Right hindlimb (tissue), 1 donor: ENCODE results near the gene FAM120B.

Source experiments
- DNase-seq: peaks from one replicate; pipeline ENCODE4 v3.0.0-alpha.2; 2018

Gene FAM120B

GRCh38 chr6:170288091-170288631 is 18.4 kb upstream of the FAM120B start:
- peak; percentile 15 for DNase-seq

- no peak for DNase-seq
These were observed 17.7 kb upstream of the FAM120B start for GRCh38 chr6:170288852-170289179.

GRCh38 chr6:170289180-170289931 is 17.2 kb upstream of the FAM120B start:
- peak; percentile 31 for DNase-seq

- peak; percentile 36 for DNase-seq
These were observed 16.6 kb upstream of the FAM120B start for GRCh38 chr6:170289951-170290295.

- DNase-seq: peak; percentile 70
These were observed 16.0 kb upstream of the FAM120B start, which contains the start of gene DLL1 for GRCh38 chr6:170290296-170291128. Gene DLL1, minus strand, starts transcription at chr6:170291078. Its CDS starts 939 bp downstream, at chr6:170290139.

GRCh38 chr6:170291271-170292110 is 15.1 kb upstream of the FAM120B start:
- DNase-seq: peak; percentile 73

- DNase-seq: no peak
These were observed 14.5 kb upstream of the FAM120B start for GRCh38 chr6:170292111-170292406.

GRCh38 chr6:170292407-170293158 is 14.0 kb upstream of the FAM120B start:
- DNase-seq: peak; percentile 32

- DNase-seq: peak; percentile 14
These were observed 13.0 kb upstream of the FAM120B start for GRCh38 chr6:170293341-170294231.

- DNase-seq: peak; percentile 14
These were observed 12.2 kb upstream of the FAM120B start for GRCh38 chr6:170294298-170294730.

- no peak for DNase-seq
These were observed 11.6 kb upstream of the FAM120B start for GRCh38 chr6:170294813-170295509.

- DNase-seq: peak; percentile 50
These were observed 10.8 kb upstream of the FAM120B start for GRCh38 chr6:170295510-170296422.

- DNase-seq: no peak
These were observed 10.2 kb upstream of the FAM120B start for GRCh38 chr6:170296423-170296745.

- no peak for DNase-seq
These were observed 9.6 kb upstream of the FAM120B start for GRCh38 chr6:170296746-170297575.

- DNase-seq: no peak
These were observed 8.8 kb upstream of the FAM120B start for GRCh38 chr6:170297576-170298330.

GRCh38 chr6:170298688-170299087 is 7.9 kb upstream of the FAM120B start:
- no peak for DNase-seq

GRCh38 chr6:170301184-170301583 is 5.4 kb upstream of the FAM120B start:
- no peak for DNase-seq

- DNase-seq: no peak
These were observed 694 bp upstream of the FAM120B start for GRCh38 chr6:170305805-170306323.
